HEK293 (cell line): Measurements from ENCODE around the gene PGM2.

ENCODE experiments used
- ELK4 ChIP-seq: IDR thresholded peaks from 2 replicates; pipeline ENCODE4 v1.6.1; 2011; ENCODE audit warnings: mild to moderate bottlenecking, low read depth, low read length, borderline replicate concordance
- HOXA7 ChIP-seq: sonication (generic); formaldehyde crosslinking; IDR thresholded peaks from 2 replicates; pipeline ENCODE4 v1.8.1; 2022; ENCODE audit warnings: missing genetic modification reagents, borderline replicate concordance
- KLF10 ChIP-seq: fragments of 450-650 bp; IDR thresholded peaks from 2 replicates; pipeline ENCODE4 v1.5.1; 2018; ENCODE audit warnings: missing biosample characterization, mild to moderate bottlenecking, missing genetic modification characterization
- MZF1 ChIP-seq: fragments of 450-650 bp; formaldehyde crosslinking; IDR thresholded peaks from 2 replicates; pipeline ENCODE4 v1.5.1; 2017; ENCODE audit warnings: missing biosample characterization, missing genetic modification characterization, borderline replicate concordance
- SETDB1 ChIP-seq: IDR thresholded peaks from one replicate; pipeline ENCODE4 v1.6.1; 2017; ENCODE audit warnings: mild to moderate bottlenecking, low read length, moderate library complexity, mixed read lengths; ENCODE audit not compliant: insufficient read length
- SP2 ChIP-seq: fragments of 450-650 bp; formaldehyde crosslinking; IDR thresholded peaks from 2 replicates; pipeline ENCODE4 v1.5.1; 2016; ENCODE audit warnings: missing biosample characterization, missing genetic modification characterization
- YY1 ChIP-seq: fragments of 450-650 bp; formaldehyde crosslinking; IDR thresholded peaks from 2 replicates; pipeline ENCODE4 v1.5.1; 2018; ENCODE audit warnings: missing biosample characterization, missing genetic modification characterization
- ZNF274 ChIP-seq, 2 experiments: fragments of 200-500 bp in 1 of 2; fragments of 450-650 bp in 1 of 2; sonication (Bioruptor generic) in 1 of 2; formaldehyde crosslinking in 1 of 2; IDR thresholded peaks; 2 replicates each; pipeline versions ENCODE4 v1.5.1 to v1.6.1; 2014 to 2016; ENCODE audit warnings: borderline replicate concordance in 1 of 2, inconsistent platforms in 1 of 2, low read length in 1 of 2, missing biosample characterization in 1 of 2, missing genetic modification characterization in 1 of 2
- ZNF292 ChIP-seq: fragments of 450-650 bp; formaldehyde crosslinking; IDR thresholded peaks from 2 replicates; pipeline ENCODE4 v1.5.1; 2016; ENCODE audit warnings: low read depth, missing biosample characterization, missing genetic modification characterization, borderline replicate concordance
- ZNF560 ChIP-seq: fragments of 450-650 bp; formaldehyde crosslinking; IDR thresholded peaks from 2 replicates; pipeline ENCODE4 v1.5.1; 2017; ENCODE audit warnings: missing biosample characterization, missing genetic modification characterization, borderline replicate concordance
- ZNF639 ChIP-seq: fragments of 450-650 bp; formaldehyde crosslinking; IDR thresholded peaks from 2 replicates; pipeline ENCODE4 v1.5.1; 2016; ENCODE audit warnings: missing biosample characterization, missing genetic modification characterization
- ZNF776 ChIP-seq: fragments of 450-650 bp; formaldehyde crosslinking; IDR thresholded peaks from 2 replicates; pipeline ENCODE4 v1.5.0; 2017; ENCODE audit warnings: missing biosample characterization, missing genetic modification characterization, borderline replicate concordance
- TF ChIP-seq, protein P1 (sequence below): fragments of 450-650 bp; formaldehyde crosslinking; IDR thresholded peaks from 2 replicates; pipeline ENCODE4 v1.5.1; 2016; ENCODE audit warnings: missing biosample characterization, missing genetic modification characterization

GRCh38 chr4:37858112-37858511, 31.6 kb downstream of the PGM2 start:
- no peak for TF ChIP-seq MZF1 (tag by site-specific recombination)
- no peak for TF ChIP-seq KLF10
- TF ChIP-seq HOXA7 (CRISPR knock-in tag): no peak
- TF ChIP-seq ZNF776 (tag by site-specific recombination): no peak
- no peak for TF ChIP-seq ZNF274 (IDR thresholded peaks at IDR 0.05; ENCODE audit: low read length)
- TF ChIP-seq ZNF274 (tag by site-specific recombination; IDR thresholded peaks at IDR 0.05; ENCODE audit: borderline replicate concordance): no peak
- TF ChIP-seq, protein P1, sequence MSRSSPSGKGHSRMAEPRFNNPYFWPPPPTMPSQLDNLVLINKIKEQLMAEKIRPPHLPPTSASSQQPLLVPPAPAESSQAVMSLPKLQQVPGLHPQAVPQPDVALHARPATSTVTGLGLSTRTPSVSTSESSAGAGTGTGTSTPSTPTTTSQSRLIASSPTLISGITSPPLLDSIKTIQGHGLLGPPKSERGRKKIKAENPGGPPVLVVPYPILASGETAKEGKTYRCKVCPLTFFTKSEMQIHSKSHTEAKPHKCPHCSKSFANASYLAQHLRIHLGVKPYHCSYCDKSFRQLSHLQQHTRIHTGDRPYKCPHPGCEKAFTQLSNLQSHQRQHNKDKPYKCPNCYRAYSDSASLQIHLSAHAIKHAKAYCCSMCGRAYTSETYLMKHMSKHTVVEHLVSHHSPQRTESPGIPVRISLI (tag by site-specific recombination): no peak
- no peak for TF ChIP-seq ZNF639 (tag by site-specific recombination)
- no peak for TF ChIP-seq SETDB1
- no peak for TF ChIP-seq YY1
- TF ChIP-seq ELK4: no peak
- TF ChIP-seq ZNF560 (tag by site-specific recombination): no peak
- TF ChIP-seq SP2: no peak
- no peak for TF ChIP-seq ZNF292 (tag by site-specific recombination)
